OCI-LY1 (cell line): ENCODE data around the gene ADCY9.

Experiments
- H2AFZ ChIP-seq: fragments of 200-600 bp; sonication (generic), shearing (Covaris generic); 2 replicates; pipeline ENCODE4 v1.6.0; 2014; ENCODE audit warnings: antibody characterized with exemption, mild to moderate bottlenecking, low read length
- H3F3A ChIP-seq: fragments of 200-600 bp; sonication (generic), shearing (Covaris generic); 2 replicates; pipeline ENCODE4 v1.6.0; 2014; ENCODE audit warnings: mild to moderate bottlenecking, antibody characterized with exemption, low read length, moderate library complexity; ENCODE audit not compliant: insufficient read depth
- H3K27ac ChIP-seq: fragments of 200-600 bp; sonication (generic); 2 replicates; pipeline ENCODE4 v1.5.1; 2014; ENCODE audit warnings: low read length, mixed run types, mild to moderate bottlenecking, low read depth; ENCODE audit not compliant: poor library complexity, severe bottlenecking
- H3K27me3 ChIP-seq: fragments of 200-600 bp; sonication (generic); 2 replicates; pipeline ENCODE4 v1.6.0; 2014; ENCODE audit warnings: antibody characterized with exemption, mild to moderate bottlenecking, low read length, moderate library complexity; ENCODE audit not compliant: insufficient read depth
- H3K36me3 ChIP-seq: fragments of 200-600 bp; sonication (generic); 2 replicates; pipeline ENCODE4 v1.6.1; 2014; ENCODE audit warnings: mild to moderate bottlenecking, antibody characterized with exemption, low read length, moderate library complexity, mixed read lengths; ENCODE audit not compliant: insufficient read depth
- H3K4me1 ChIP-seq: fragments of 200-600 bp; sonication (generic); 2 replicates; pipeline ENCODE4 v1.5.1; 2014; ENCODE audit warnings: mild to moderate bottlenecking, low read length, moderate library complexity; ENCODE audit not compliant: insufficient read depth, severe bottlenecking
- H3K4me2 ChIP-seq: fragments of 200-600 bp; sonication (generic), shearing (Covaris generic); 2 replicates; pipeline ENCODE4 v1.6.1; 2014; ENCODE audit warnings: low read length
- H3K4me3 ChIP-seq: fragments of 200-600 bp; sonication (generic); 2 replicates; pipeline ENCODE4 v1.5.1; 2014; ENCODE audit warnings: low read length, low read depth, mild to moderate bottlenecking, mixed read lengths; ENCODE audit not compliant: poor library complexity, severe bottlenecking
- H3K79me2 ChIP-seq: fragments of 200-600 bp; shearing (Covaris generic); 2 replicates; pipeline ENCODE4 v1.6.1; 2016; ENCODE audit warnings: mixed run types, low read length, mixed read lengths; ENCODE audit not compliant: insufficient read depth
- H3K9ac ChIP-seq: fragments of 200-600 bp; sonication (generic), shearing (Covaris generic); 2 replicates; pipeline ENCODE4 v1.6.1; 2014; ENCODE audit warnings: mild to moderate bottlenecking, low read length, mixed read lengths
- H3K9me2 ChIP-seq: fragments of 200-600 bp; sonication (generic), shearing (Covaris generic); 2 replicates; pipeline ENCODE4 v1.6.1; 2014; ENCODE audit warnings: low read depth, mild to moderate bottlenecking, low read length, mixed read lengths
- H3K9me3 ChIP-seq: fragments of 200-600 bp; shearing (Covaris generic); 2 replicates; pipeline ENCODE4 v1.6.1; 2014; ENCODE audit warnings: low read length, mixed read lengths
- H4K20me1 ChIP-seq: fragments of 200-600 bp; sonication (generic), shearing (Covaris generic); 2 replicates; pipeline ENCODE4 v1.6.0; 2016; ENCODE audit warnings: mild to moderate bottlenecking, low read length; ENCODE audit not compliant: insufficient read depth
- EZH2 ChIP-seq: fragments of 200-600 bp; sonication (generic), shearing (Covaris generic); IDR thresholded peaks from 2 replicates; pipeline ENCODE4 v1.8.0; 2017; ENCODE audit warnings: borderline replicate concordance, mixed run types, mild to moderate bottlenecking, antibody characterized with exemption, low read length, moderate library complexity, mixed read lengths
- TF ChIP-seq, protein P1 (sequence below): fragments of 200-600 bp; sonication (generic), shearing (Covaris generic); IDR thresholded peaks from 2 replicates; pipeline ENCODE4 v1.5.1; 2017; ENCODE audit warnings: mild to moderate bottlenecking, antibody characterized with exemption, low read length, moderate library complexity, mixed read lengths

Gene ADCY9

GRCh38 chr16:4124535-4125294 lies 8.5 kb upstream of the ADCY9 start:
- Histone ChIP-seq H3K9ac (no peak overlapping the region), H3K36me3 (no peaks in the 10 kb centered on the region), H3F3A (no peaks in the 10 kb centered on the region), H4K20me1 (no peaks in the 10 kb centered on the region), H2AFZ (no peak overlapping the region), H3K4me1 (no peaks in the 10 kb centered on the region), H3K4me2 (no peak overlapping the region), H3K27me3 (peaks cover 4% of the 10 kb centered on the region; the same call in 1 of the 2 replicates), H3K27ac (no peak overlapping the region), H3K9me2 (no peaks in the 10 kb centered on the region), H3K4me3 (no peak overlapping the region), H3K9me3 (no peaks in the 10 kb centered on the region), H3K79me2 (no peaks in the 10 kb centered on the region)
- no peak for TF ChIP-seq EZH2
- TF ChIP-seq, protein P1, sequence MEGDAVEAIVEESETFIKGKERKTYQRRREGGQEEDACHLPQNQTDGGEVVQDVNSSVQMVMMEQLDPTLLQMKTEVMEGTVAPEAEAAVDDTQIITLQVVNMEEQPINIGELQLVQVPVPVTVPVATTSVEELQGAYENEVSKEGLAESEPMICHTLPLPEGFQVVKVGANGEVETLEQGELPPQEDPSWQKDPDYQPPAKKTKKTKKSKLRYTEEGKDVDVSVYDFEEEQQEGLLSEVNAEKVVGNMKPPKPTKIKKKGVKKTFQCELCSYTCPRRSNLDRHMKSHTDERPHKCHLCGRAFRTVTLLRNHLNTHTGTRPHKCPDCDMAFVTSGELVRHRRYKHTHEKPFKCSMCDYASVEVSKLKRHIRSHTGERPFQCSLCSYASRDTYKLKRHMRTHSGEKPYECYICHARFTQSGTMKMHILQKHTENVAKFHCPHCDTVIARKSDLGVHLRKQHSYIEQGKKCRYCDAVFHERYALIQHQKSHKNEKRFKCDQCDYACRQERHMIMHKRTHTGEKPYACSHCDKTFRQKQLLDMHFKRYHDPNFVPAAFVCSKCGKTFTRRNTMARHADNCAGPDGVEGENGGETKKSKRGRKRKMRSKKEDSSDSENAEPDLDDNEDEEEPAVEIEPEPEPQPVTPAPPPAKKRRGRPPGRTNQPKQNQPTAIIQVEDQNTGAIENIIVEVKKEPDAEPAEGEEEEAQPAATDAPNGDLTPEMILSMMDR: no peak

DNA sequence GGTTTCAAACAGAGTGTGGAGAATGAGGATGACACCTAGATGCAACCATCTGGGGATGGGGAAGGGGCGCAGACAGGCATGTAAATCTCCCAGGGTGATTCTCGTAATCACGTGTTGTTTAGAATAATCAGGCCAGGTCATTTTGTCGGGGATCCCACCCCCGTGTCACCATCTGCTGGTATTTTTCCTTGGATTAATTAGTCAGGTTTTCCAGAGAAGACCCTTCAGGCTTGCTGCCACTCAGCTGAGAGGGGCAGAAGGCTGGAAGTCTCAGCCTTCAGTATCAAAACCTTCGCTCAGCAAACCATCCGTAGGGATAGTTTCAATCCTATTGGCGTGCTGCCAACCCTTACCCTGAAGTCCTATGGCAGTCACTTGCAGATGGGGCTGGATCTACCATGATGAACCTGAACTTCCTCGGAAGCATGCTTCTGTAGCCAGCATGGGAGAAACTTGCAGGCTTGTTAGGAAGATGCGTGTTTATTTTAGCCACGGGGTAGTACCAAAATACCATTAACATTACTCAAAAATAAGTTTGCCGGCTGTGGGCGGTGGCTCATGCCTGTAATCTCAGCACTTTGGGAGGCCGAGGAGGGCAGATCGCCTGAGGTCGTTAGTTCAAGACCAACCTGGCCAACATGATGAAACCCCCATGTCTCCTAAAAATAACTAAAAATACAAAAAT lies 7.5 kb upstream of the ADCY9 start:
- Histone ChIP-seq H3K4me1 (no peaks in the 10 kb centered on the region), H2AFZ (no peak overlapping the region), H3K9me3 (no peaks in the 10 kb centered on the region), H3K4me2 (no peak overlapping the region), H3K4me3 (no peak overlapping the region), H3K27ac (no peak overlapping the region), H3K9me2 (no peaks in the 10 kb centered on the region), H3K79me2 (no peaks in the 10 kb centered on the region), H3K27me3 (peaks cover 4% of the 10 kb centered on the region; the same call in 1 of the 2 replicates), H3K9ac (no peak overlapping the region), H3K36me3 (no peaks in the 10 kb centered on the region), H4K20me1 (no peaks in the 10 kb centered on the region), H3F3A (no peaks in the 10 kb centered on the region)
- no peak for TF ChIP-seq EZH2

- no peaks in the 10 kb centered on the region for H3K9me3 ChIP-seq
These were observed 3.9 kb upstream of the ADCY9 start for GRCh38 chr16:4120176-4120575.

More at GRCh38 chr16:4120176-4120575, 3.9 kb upstream of the ADCY9 start:
- H3K4me2 ChIP-seq: no peak overlapping the region
- H3K9ac ChIP-seq: no peak overlapping the region
- H3K27ac ChIP-seq: no peak overlapping the region
- no peaks in the 10 kb centered on the region for H3F3A ChIP-seq
- no peak overlapping the region for H3K4me3 ChIP-seq
- no peaks in the 10 kb centered on the region for H4K20me1 ChIP-seq
- TF ChIP-seq EZH2: no peak
- TF ChIP-seq, protein P1: no peak
- no peaks in the 10 kb centered on the region for H3K79me2 ChIP-seq
- peaks cover 5% of the 10 kb centered on the region for H3K4me1 ChIP-seq
- H3K36me3 ChIP-seq: no peaks in the 10 kb centered on the region
- H2AFZ ChIP-seq: no peak overlapping the region
- peaks cover 4% of the 10 kb centered on the region; the same call in 1 of the 2 replicates for H3K27me3 ChIP-seq
- no peaks in the 10 kb centered on the region for H3K9me2 ChIP-seq
